ENCODE measurements around the gene GM2A. TPM values are rescaled to one million over a fixed set of nuclear protein-coding genes. Genes with fewer than 3 reads are reported as not detected.
A peak's percentile ranks its signal among the peaks of the same experiment; 100 is the strongest.

The GM2A gene
- 10 to 100 TPM; 13.4 to 18.7 TPM for total RNA-seq

DNA sequence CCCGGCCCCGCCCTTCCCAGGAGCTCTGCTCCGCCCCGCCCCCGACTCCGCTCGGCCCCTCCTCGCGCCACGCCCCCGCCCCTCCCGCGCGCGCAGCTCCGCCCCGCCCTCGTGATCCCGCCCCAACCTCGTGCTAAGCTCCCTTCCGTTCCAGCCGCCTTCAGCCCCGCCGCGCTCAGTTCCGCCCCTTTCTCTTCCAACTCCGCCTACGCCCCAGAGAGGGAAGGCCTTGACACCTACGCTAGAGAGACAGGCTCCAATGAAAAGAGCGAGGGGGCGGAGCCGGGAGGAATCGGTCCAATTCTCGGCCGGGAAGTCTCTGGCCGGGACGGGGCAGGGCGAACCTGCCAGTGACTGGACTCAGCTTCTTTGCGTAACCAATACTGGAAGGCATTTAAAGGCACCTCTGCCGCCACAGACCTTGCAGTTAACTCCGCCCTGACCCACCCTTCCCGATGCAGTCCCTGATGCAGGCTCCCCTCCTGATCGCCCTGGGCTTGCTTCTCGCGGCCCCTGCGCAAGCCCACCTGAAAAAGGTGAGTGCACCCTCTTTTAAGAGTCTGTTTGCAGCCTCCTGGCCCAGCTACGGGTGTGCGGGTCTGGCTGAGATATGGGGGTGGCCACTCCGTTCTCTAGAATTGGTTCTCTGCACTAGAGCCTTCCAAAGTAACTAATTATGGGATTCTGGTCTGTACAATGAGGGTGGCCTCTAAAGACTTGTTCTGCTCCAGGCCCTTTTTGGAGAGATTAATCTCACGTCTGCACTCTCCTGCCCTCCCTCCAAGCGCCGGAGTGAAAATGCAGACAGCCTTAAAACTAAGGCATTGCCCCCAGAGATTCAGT lies at the start of gene GM2A:
TSS of gene GM2A (plus strand) at position 424 of the 843 bp plus-strand sequence. CDS start at position 456, 32 bp downstream.
- Mint-ChIP-seq H3K4me1 (peaks cover 28% of the 10 kb centered on the region), H3K27me3 (no peaks in the 10 kb centered on the region), H3K27ac (peak within 1 kb of the TSS; percentile 86)

DNA sequence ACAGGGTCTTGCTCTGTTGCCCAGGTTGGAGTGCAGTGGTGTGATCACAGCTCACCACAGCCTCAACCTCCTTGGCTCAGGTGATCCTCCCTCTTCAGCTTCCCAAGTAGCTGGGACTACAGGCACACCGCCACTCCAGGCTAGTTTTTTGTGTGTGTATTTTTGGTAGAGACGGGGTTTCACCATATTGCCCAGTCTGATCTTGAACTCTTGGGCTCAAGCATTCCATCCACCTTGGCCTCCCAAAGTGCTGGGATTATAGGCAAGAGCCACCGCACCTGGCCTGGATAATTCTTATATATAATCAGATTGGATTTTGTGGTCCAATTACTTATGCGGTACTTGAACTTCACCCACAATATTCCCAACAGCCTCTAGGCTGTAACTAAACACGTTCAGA lies 48.9 kb upstream of the GM2A start:
- peaks cover 36% of the 10 kb centered on the region for H3K36me3 Mint-ChIP-seq
- DNase-seq (peak; percentile 27), ATAC-seq (no peak)
- H3K4me3 Mint-ChIP-seq: no peak overlapping the region
- peaks cover 41% of the 10 kb centered on the region for H3K4me1 Mint-ChIP-seq
- no peak overlapping the region for H3K27ac Mint-ChIP-seq
- no peaks in the 10 kb centered on the region for H3K27me3 Mint-ChIP-seq
- H3K9me3 Mint-ChIP-seq (ENCODE audit: low read depth): no peaks in the 10 kb centered on the region
- CTCF ChIA-PET: interaction anchor here (0.6 to 3.3 kb wide), 5 partner anchors 9 to 152 kb away, joined by 3 to 21 read pairs (median 3); partner anchors contain the start of gene CCDC69

More for the DNA sequence above, at the start of gene GM2A:
- Mint-ChIP-seq H3K4me3 (peak within 1 kb of the TSS; percentile 92), H3K36me3 (peaks cover 2% of the 10 kb centered on the region), H3K9me3 (ENCODE audit: low read depth) (no peaks in the 10 kb centered on the region)
- peak; percentile 100 for DNase-seq
- peak; percentile 95 for ATAC-seq
- CTCF ChIA-PET: interaction anchor here (0.5 to 3.3 kb wide), 22 partner anchors 10 to 552 kb away, joined by 3 to 26 read pairs (median 5); partner anchors contain the start of genes CCDC69, IRGM and RBM22

DNA sequence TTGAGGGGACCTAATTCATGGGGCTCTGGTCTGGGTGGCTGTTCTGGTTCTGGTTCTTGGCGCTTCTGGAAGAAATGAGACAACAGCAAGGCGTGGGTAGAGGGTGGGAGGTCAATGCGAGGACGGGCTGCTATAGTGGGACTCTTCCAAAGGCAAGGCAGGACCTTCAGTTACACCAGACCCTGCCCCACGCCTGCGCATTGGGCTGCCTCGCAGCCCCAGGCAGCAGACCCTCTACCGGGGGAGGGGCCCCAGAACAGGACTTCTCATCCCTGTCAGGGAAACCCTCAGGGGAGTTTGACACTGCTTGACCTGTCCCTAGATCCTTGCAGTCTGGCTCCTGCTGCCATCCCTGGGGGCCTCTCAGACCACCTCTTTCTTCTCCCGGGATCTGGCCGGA lies 47.6 kb upstream of the GM2A start:
- H3K9me3 Mint-ChIP-seq (ENCODE audit: low read depth): no peaks in the 10 kb centered on the region
- CTCF ChIA-PET: interaction anchor here (1.2 to 1.6 kb wide), 3 partner anchors 14 to 33 kb away, joined by 3 to 4 read pairs (median 4); partner anchors contain the start of gene CCDC69
- peaks cover 33% of the 10 kb centered on the region for H3K36me3 Mint-ChIP-seq
- H3K27me3 Mint-ChIP-seq: no peaks in the 10 kb centered on the region
- no peak overlapping the region for H3K4me3 Mint-ChIP-seq
- peak overlapping the region; percentile 41 for H3K27ac Mint-ChIP-seq
- DNase-seq (peak; percentile 32), ATAC-seq (no peak)
- peaks cover 51% of the 10 kb centered on the region for H3K4me1 Mint-ChIP-seq

DNA sequence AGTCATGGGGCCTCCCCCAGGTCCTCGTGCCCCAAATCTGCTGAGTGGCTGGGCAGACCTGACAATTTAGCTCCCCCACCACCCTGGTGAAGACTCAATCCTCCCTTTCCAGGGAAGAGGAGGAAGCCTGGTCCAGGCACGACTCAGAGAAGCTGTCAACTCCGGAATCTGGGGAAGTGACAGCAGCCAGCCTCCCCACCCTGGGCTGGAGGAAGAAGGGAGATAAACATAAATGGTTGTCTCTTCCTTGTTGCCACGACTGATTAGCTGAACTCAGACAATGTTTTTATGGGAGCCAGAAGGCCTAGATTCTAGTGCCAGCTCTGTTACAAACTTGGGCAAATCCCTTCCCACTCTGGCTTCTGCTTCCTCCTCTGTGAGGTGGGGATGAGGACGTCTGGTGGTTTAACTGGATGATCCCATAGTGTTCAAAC lies 44.5 kb upstream of the GM2A start:
- Mint-ChIP-seq H3K9me3 (ENCODE audit: low read depth) (no peaks in the 10 kb centered on the region), H3K4me1 (peaks cover 65% of the 10 kb centered on the region), H3K27ac (peak overlapping the region; percentile 67), H3K27me3 (no peaks in the 10 kb centered on the region), H3K4me3 (no peak overlapping the region), H3K36me3 (peaks cover 25% of the 10 kb centered on the region)
- ATAC-seq (no peak), DNase-seq (no peak)
- CTCF ChIA-PET: interaction anchor here (1.0 to 1.2 kb wide), 5 partner anchors 15 to 90 kb away, joined by 3 to 4 read pairs (median 3); partner anchors contain the start of gene CCDC69

DNA sequence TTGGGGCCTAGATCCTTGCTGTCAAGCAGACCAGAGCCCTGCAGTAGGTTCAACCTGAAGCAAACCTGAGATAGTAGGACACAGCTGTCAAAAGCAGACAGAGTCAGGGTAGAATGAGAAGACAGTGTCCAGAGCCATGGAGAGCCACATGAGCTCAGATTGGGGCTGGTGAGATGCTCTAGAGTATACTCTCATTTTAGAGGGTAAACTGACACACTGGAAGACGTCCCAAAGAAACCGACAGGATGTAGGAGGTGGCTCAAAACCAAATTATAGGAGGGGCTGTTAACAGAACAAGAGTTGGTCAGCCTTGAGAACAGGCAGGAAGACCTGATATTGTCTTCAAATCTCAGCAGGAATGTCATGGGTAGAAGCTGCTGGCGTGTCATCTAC lies 40.6 kb upstream of the GM2A start:
- peaks cover 38% of the 10 kb centered on the region for H3K36me3 Mint-ChIP-seq
- DNase-seq: no peak
- H3K4me3 Mint-ChIP-seq: peak overlapping the region; percentile 86

DNA sequence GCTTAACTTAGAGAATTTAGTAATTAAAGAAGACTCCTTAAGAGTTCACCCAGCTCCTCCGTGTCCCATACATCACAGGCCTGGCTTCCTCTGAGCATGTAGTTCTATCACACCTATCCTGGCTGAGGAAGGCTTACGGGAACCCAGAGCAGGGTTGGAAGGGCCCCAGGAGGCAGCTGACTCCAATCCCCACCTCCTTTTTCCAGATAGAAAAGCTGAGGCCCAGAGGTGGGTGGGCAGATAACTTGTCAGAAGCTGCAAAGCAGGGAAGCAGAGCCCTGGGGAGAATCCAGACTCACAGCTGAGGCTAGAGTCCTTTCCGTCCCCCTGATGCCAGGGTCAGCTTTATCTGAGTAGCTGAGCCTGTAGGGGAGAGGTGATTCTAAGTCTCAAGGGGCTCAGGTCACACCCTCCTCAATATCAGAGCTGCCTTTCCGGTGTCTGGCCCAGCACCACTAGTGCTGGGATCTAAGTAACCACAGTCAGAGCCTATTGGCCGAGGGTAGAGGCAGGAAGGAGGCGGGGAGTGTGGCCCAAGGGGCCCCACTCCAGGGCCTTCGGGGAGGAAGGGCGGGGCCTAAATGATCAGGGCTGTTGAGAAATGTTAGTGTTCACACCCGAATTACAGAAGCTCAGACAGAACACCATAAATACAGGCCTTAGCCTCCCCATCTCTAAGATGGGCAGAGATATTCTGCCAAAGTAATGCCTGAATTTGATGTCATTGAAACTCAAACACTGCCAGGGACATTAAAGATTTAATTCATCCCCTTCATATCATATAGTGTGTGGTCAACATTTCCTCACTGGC lies 39.0 kb upstream of the GM2A start:
- ATAC-seq (peak; percentile 86), DNase-seq (peak; percentile 96)
- Mint-ChIP-seq H3K27me3 (no peaks in the 10 kb centered on the region), H3K9me3 (ENCODE audit: low read depth) (no peaks in the 10 kb centered on the region), H3K4me3 (peak overlapping the region; percentile 86), H3K36me3 (peaks cover 41% of the 10 kb centered on the region), H3K27ac (peak overlapping the region; percentile 98), H3K4me1 (peaks cover 78% of the 10 kb centered on the region)
- CTCF ChIA-PET: interaction anchor here (0.9 to 5.4 kb wide), 15 partner anchors 8 to 98 kb away, joined by 3 to 29 read pairs (median 6); partner anchors contain the start of genes ANXA6, CCDC69 and GM2A

More for the DNA sequence above, 40.6 kb upstream of the GM2A start:
- H3K27me3 Mint-ChIP-seq: no peaks in the 10 kb centered on the region
- CTCF ChIA-PET: interaction anchor here (0.7 to 5.4 kb wide), 15 partner anchors 9 to 559 kb away, joined by 3 to 29 read pairs (median 7); partner anchors contain the start of genes ANXA6, CCDC69 and IRGM
- peaks cover 76% of the 10 kb centered on the region for H3K4me1 Mint-ChIP-seq
- H3K9me3 Mint-ChIP-seq (ENCODE audit: low read depth): no peaks in the 10 kb centered on the region
- ATAC-seq: peak; percentile 13
- peak overlapping the region; percentile 98 for H3K27ac Mint-ChIP-seq

DNA sequence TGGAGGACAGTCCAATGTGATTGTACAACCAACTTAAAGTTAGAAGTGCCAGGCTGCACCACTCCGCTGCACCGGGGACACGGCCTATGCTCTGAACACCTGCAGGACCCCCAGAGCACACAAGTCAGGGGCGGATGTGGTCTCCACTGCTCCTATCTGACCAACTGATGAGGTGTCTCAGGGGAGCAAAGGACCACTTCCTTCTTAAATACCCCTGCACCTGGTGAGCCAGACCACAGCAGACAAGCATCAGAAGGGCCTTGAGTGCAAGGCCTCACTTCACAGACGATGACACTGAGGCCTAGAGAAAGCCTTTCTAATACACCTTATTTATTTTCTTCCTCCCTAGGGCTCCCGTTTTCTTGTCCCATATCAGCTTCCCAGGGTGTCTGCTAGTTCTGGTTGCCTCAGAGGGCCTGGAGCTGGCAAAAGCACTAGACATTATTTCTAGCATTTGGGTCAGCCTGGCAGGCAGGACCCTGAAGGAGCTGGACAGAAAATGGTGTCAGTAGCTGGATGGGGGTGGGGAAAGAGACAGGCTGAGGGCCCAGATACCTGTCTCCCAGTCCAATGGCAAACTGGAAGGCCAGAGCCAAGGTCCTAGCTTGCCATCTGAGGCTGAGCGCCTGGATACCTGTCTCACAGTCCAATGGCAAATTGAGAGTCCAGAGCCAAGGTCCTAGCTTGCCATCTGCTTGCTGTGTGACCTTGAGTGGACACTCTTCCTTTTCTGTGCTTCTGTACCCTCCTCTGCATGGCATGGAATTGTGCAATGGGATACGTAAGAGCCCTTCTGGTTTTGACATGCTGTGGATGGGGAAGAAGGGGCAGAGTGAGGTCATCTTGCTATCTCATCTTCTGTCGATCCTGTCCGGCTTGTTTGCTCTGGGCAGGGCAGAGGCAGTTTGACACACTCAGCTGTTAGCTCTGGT lies 38.1 kb upstream of the GM2A start:
- H3K4me3 Mint-ChIP-seq: peak overlapping the region; percentile 86
- ATAC-seq: peak; percentile 47
- H3K4me1 Mint-ChIP-seq: peaks cover 76% of the 10 kb centered on the region
- CTCF ChIA-PET: interaction anchor here (0.8 to 5.4 kb wide), 15 partner anchors 9 to 99 kb away, joined by 3 to 29 read pairs (median 6); partner anchors contain the start of genes ANXA6, CCDC69 and GM2A
- H3K9me3 Mint-ChIP-seq (ENCODE audit: low read depth): no peaks in the 10 kb centered on the region
- DNase-seq: peak; percentile 92
- H3K27me3 Mint-ChIP-seq: no peaks in the 10 kb centered on the region
- H3K27ac Mint-ChIP-seq: peak overlapping the region; percentile 98
- H3K36me3 Mint-ChIP-seq: peaks cover 48% of the 10 kb centered on the region

DNA sequence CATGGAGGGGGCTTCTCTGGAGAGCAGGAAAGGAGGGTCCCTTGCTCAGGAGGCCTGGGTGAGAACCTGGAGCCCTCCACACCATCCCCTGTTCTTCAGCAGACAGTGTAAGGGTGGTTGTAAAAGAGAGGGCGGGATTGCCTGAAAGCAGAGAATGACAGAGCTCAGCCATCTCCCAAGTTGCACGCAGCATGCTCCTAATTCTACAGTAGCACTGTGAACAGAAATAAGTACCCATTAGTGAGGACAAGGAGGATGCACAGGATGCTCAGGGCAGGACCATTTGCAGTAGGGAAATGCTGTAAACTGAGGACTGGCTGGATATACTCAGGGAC lies 37.5 kb upstream of the GM2A start:
- H3K4me3 Mint-ChIP-seq: peak overlapping the region; percentile 86
- H3K27me3 Mint-ChIP-seq: no peaks in the 10 kb centered on the region
- CTCF ChIA-PET: interaction anchor here (0.8 to 5.4 kb wide), 9 partner anchors 8 to 90 kb away, joined by 3 to 29 read pairs (median 15); partner anchors contain the start of genes CCDC69 and GM2A
- no peaks in the 10 kb centered on the region for H3K9me3 Mint-ChIP-seq (ENCODE audit: low read depth)
- peaks cover 80% of the 10 kb centered on the region for H3K4me1 Mint-ChIP-seq
- no peak for DNase-seq
- ATAC-seq: no peak
- peaks cover 52% of the 10 kb centered on the region for H3K36me3 Mint-ChIP-seq
- peak overlapping the region; percentile 98 for H3K27ac Mint-ChIP-seq

DNA sequence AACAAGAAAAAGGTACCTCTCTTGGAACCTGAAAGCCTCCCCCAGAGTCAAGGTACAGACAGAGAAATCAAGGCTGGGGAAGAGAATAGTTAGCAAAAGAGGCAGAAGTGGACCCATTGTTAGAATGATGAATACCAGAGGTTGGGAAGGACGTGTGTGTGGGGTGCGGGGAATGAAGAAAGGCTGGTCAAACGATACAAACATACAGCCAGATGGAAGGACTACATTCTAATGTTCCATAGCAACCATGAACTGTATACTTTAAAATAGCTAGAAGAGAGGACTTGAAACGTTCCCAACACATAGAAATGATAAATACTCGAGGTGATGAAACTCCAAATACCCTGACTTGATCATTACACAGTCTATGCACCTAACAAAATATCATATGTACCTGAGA lies 36.2 kb upstream of the GM2A start:
- DNase-seq: peak; percentile 25
- peak overlapping the region; percentile 76 for H3K27ac Mint-ChIP-seq
- peaks cover 80% of the 10 kb centered on the region for H3K4me1 Mint-ChIP-seq
- no peak for ATAC-seq
- peaks cover 56% of the 10 kb centered on the region for H3K36me3 Mint-ChIP-seq
- H3K27me3 Mint-ChIP-seq: no peaks in the 10 kb centered on the region
- H3K4me3 Mint-ChIP-seq: peak overlapping the region; percentile 21
- H3K9me3 Mint-ChIP-seq (ENCODE audit: low read depth): no peaks in the 10 kb centered on the region
- CTCF ChIA-PET: interaction anchor here (0.5 to 1.9 kb wide), 3 partner anchors 22 to 91 kb away, joined by 3 to 6 read pairs (median 4); partner anchors contain the start of gene GM2A

DNA sequence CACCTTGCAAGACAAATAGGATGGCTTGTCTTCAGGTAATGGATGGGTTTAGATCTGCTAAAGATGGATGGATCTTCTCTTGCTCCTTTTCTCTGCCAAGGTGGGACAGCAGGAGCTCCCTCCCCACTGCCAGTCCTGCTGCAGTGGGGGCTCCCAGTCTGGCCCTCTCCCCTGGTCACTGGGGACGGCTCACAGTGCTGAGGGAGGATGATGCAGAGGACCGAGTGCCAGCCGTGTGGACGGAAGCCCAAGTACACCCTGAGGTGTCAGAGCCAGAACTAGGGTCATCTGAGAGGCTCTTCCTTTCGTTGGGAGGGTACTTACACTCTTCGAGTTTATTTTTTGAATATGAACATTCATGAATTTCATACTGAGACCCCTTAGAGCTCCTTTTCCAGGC lies 34.8 kb upstream of the GM2A start:
- Mint-ChIP-seq H3K9me3 (ENCODE audit: low read depth) (no peaks in the 10 kb centered on the region), H3K4me1 (peaks cover 81% of the 10 kb centered on the region), H3K27me3 (no peaks in the 10 kb centered on the region), H3K4me3 (peak overlapping the region; percentile 0), H3K27ac (peak overlapping the region; percentile 45), H3K36me3 (peaks cover 54% of the 10 kb centered on the region)
- DNase-seq (no peak), ATAC-seq (no peak)
- CTCF ChIA-PET: interaction anchor here (0.8 to 3.9 kb wide), 5 partner anchors 17 to 92 kb away, joined by 3 to 13 read pairs (median 4); no protein-coding TSS in a partner anchor

DNA sequence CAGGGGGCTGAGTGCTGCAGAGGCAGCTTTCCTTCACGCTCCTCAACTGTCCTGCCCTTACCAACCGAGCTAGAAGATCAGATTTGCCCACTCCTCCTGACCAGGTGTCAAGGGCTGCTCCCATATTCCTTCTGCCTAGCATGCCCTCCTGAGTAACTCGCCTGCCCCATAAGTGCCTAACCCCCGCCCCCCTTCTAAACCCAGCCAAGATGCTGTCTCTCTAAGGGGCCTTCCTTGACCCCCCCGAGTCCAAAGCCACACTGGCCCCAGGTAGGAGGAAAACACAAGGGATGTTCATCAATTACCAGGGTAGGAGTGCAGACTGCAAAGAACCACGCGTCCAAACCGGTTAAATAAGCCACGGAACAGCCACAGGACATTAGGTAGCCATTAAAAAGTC lies 33.8 kb upstream of the GM2A start:
- H3K27ac Mint-ChIP-seq: peak overlapping the region; percentile 60
- peaks cover 81% of the 10 kb centered on the region for H3K4me1 Mint-ChIP-seq

DNA sequence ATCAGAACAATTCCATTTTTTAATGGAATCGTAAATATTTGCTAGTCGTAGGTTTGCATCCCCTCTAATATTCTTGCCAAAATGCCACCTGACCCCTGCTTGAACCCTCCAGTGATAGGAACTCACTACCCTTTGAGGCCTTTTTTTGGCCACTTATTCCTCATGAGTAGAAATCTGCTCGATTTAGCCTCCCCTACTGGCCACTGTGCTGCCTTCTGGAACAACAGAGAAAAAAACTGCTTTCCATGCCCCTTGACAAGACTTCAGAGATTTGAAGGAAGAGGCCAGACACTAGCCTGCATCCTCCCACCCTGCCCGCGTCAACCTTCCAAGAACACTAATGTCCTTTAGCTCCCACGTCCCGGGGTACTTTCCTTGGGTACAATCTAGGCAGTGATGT lies 33.2 kb upstream of the GM2A start:
- DNase-seq (no peak), ATAC-seq (no peak)
- CTCF ChIA-PET: interaction anchor here (1.4 to 3.9 kb wide), 3 partner anchors 33 to 94 kb away, joined by 3 to 13 read pairs (median 5); partner anchors contain the start of gene GM2A
- peak overlapping the region; percentile 75 for H3K27ac Mint-ChIP-seq
- no peaks in the 10 kb centered on the region for H3K9me3 Mint-ChIP-seq (ENCODE audit: low read depth)
- peaks cover 80% of the 10 kb centered on the region for H3K4me1 Mint-ChIP-seq
- H3K27me3 Mint-ChIP-seq: no peaks in the 10 kb centered on the region
- peaks cover 49% of the 10 kb centered on the region for H3K36me3 Mint-ChIP-seq
- peak overlapping the region; percentile 21 for H3K4me3 Mint-ChIP-seq

More for the DNA sequence above, 33.8 kb upstream of the GM2A start:
- H3K4me3 Mint-ChIP-seq: no peak overlapping the region
- CTCF ChIA-PET: interaction anchor here (1.2 to 3.9 kb wide), 4 partner anchors 20 to 93 kb away, joined by 3 to 13 read pairs (median 4); partner anchors contain the start of gene GM2A
- peaks cover 54% of the 10 kb centered on the region for H3K36me3 Mint-ChIP-seq
- no peaks in the 10 kb centered on the region for H3K27me3 Mint-ChIP-seq
- ATAC-seq (no peak), DNase-seq (no peak)
- H3K9me3 Mint-ChIP-seq (ENCODE audit: low read depth): no peaks in the 10 kb centered on the region

All from activated CD8-positive, alpha-beta memory T cell treated with anti-CD3 and anti-CD28 coated beads, Interleukin-2, amount 10 ng/mL, durations not matched to agents 7 days and 5 days (primary cell).